Renal cortex interstitium (tissue), 11 donors: ENCODE results near the gene CDHR2. TPM values are rescaled to one million over a fixed set of nuclear protein-coding genes. Genes with fewer than 3 reads are reported as not detected.
A peak's percentile ranks its signal among the peaks of the same experiment; 100 is the strongest.
"Not testable (repeated sequence)": the region's sequence is repeated elsewhere in the genome, so short reads cannot be mapped to it uniquely, and the experiment has no call there.

ENCODE experiments used
- DNase-seq, 11 donors: peaks; one replicate each; pipeline ENCODE4 v3.0.0-alpha.2; 2013; ENCODE audit warnings: low read depth in 9 of 11, low spot score in 4 of 11; ENCODE audit errors: extremely low read depth in 1 of 11
- polyA plus RNA-seq, 3 donors: library from polyadenylated mRNA; unstranded; fragments of 120-200 nt; gene quantifications; one replicate each; pipeline ENCODE4 v1.2.1, GENCODE V29; 2013; ENCODE audit not compliant: insufficient read length in 3 of 3

Gene CDHR2
- polyA plus RNA-seq, 3 donors = 21.5 to 25.8 (median 24.4) TPM

DNA sequence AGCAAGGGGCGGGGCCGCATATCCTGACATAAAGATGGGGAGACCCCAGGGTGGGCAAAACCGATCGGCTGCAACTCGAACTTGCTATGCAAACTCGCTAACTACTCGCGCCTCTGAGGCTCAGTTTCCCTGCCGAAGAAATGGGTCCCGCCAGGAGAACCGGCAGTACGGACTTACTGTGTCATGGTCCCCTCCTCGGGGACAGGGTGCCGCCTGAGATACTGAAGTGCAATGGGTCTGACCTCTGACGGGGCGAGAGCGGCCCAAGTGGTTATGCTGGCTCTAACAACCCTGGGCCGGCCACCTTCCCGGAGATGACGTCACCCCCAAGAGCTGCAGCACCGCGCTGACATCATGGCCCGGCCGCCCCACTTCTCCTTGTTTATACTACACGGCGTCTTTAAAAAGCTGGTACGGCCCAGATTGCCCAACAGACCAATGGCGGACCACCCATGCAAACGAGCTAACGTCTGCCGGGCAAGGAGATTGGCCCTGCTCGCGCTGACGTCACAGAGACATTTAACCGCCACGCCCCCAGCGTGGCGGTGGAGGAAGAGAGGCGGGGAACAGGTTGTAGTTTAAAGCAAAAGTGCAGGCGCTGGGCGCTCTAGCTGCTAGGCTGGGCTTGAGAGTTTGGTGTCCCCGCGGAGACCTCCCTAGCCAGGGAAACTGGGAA lies 11.4 kb upstream of the CDHR2 start:
- peak; percentile 95 to 100 (median 98) for DNase-seq

DNA sequence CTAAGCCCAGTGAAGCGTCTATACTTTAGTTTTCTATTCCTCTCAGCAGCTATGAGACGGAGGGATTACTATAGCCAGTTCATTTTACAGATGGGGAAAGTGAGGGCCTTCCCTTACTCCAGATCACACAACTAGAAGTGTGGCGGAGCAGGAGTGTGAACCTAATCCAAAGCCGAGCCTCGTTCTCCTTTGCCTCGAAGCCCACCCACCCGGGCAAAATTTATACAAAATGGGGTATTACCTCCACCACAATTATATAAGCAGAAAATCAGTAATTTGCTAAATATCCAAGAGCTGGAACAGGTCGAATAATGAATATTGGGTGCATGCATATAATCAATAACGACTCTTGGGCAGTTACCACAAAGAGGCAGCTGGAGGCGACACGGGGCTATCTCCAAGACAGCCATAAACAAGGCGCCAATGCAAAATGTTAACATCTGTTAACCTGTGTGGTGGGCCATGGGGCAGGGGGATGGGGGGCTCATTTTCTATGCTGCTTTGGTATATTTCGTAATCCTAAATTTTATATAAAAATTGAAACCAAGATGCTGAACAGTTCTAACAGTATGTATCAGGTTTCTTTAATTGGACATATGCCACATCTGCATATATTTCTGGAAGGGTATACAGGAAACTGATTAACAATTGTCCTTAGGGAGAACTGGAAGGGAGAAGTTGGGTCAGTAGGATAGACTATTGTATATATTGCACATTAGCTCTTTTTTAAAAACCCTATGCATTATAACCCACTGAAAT lies 10.7 kb upstream of the CDHR2 start:
- no peak for DNase-seq

DNA sequence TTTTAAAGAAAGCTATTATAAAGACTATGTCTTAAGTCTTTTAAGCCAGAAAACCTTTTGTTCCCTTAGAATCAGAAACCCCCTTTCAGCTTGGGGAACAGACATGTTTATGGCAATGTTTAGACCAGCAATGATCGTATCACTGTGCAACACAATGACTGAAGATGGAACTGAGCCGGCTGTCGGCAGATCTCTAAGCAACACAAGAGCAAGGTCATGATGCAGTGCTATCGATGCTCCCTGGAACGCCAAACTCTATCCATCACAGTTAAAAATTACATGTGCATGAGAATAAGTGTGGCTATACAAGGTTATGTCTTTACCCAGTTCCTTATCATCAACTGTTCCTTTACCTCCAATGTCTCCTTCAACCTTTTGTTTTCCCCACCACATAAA lies 10.2 kb upstream of the CDHR2 start:
- DNase-seq = no peak

DNA sequence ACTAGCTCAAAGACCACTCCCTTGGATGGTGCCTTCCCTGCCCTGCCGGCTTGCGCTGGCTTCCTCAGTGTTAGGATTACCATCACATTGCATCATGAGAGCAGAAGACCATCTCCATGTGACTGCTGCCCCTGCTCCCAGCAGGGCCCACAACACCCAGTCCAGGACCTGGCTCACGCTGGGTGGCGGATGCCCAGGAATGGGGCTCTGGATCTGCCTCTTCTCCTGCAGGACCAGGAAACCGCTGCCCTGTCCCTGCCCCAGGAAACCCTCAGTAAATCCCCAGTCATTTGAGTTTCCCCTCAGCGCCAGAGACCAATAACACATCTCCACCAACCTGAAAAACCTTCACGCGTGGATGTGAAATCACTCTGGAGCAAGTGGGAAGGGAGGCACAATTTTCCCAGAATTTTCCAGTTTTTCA lies 8.7 kb upstream of the CDHR2 start:
- DNase-seq = no peak

DNA sequence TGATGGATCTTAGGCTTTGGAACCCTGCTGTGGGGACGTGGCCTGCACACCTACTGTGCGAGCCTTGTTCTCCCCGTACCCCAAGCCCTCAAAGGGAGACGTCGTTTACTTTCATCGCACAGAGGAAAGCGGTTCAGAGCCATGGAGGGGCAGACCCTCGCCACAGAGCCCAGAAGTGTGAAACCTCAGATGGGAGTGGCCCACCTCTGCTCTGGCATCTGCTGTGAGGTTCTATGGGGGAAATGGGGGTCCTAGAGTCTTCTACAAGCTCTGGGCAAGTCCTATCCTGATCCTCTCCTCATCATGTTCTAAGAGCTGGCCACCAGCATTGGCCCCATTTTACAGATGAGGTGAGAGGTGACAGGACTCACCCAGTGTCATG lies 8.2 kb upstream of the CDHR2 start:
- no peak for DNase-seq

DNA sequence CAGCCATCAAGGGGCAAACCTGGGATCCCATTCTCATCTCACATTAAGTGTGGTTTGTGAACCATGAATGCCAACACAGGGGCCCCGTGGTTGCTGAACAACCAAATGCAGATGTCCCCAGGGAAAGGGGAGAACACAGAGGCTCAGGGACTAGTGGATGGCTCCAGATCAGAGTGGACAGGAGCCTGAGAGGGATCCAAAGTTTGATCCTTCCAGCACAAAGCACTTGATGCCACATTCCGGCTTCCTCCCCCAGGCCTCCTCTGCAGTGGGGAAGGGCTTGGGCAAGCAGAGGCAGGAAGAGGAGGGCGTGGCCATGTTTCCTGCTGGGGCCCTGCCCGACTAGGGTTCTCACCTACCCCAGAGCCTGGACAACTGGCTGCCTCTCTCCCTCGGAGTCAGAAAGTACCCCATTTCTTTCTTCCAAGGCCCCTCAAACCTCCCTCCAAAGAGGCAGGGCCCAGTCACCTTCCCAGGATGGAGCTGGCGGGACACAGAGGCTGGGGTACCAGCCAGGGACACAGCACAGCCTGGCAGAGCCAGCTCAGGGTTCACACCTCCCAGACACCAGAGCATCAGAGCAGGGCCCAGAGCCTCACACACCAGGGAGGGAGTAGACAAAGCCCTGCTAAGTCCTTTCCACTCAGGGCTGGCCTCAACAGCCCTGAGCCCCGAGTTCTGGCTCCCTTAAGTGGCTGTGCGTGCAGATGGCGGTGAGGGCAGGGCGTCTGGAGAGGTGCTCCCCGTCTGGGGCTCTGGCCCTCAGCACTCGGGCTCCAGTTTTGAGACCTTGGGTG lies 7.6 kb upstream of the CDHR2 start:
- DNase-seq = no peak

DNA sequence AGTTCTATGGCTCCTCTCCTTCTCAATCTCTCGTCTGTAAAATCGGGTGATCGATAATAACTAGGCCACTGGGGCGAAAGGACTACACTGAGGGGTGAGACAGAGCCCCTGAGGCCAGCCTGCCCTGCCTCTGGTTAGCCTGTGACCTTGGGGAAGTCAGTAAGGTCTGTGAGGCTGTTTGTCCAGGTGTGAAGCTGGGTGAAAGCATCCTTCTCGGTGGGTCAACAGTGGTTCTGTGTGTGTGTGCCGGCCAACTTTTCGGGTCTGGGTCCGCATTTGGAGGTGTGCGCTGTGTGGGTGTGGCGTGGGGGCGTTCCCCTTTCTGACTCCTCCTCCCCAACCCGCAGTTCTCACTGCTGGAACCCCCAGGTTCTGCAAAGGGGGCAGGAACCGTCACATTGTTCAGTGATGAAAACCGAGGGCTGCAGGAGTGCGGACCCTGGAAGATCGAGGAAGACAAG lies 7.0 kb upstream of the CDHR2 start:
- no peak for DNase-seq

DNA sequence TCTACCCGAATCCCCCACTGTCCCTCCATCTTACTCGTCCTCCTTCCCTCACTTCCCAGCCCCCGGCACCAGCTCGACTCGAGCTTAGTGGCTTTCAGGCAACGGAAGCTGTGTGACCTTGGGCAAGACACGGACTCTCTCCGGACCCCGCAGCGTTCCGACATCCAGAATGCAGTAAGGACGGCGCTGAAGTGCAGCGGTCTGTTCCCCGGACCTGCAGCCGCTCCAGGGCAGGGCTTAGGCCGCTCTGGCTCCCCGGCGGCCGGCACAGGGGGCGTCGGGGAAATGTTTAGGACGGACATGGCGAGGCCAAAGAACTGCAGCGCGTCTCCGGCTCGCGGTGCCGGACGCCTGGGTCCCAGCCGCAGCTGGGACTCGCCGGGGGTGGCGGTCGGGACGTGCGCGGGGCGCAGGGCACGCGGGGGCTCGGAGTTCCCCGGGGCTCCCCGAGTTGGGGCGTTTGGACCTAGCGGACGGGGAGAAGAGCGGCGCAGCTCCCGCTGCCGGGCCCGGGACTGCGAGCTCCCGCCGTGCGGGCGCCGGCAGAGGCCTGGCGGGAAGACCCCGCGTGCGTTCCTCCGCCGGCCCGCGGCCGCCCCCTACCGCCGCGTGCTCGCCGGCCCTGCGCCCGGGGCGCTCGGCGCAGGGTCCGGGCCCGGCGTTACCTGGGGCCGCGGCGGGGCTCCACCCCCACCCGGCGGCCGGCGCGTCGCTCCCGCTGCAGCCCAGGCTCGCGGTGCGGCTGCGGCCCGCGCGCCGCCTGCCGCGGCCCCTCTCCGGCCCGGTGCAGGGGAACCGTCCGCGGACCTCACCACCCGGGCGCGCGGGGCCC lies 6.3 kb upstream of the CDHR2 start:
- no peak for DNase-seq

DNA sequence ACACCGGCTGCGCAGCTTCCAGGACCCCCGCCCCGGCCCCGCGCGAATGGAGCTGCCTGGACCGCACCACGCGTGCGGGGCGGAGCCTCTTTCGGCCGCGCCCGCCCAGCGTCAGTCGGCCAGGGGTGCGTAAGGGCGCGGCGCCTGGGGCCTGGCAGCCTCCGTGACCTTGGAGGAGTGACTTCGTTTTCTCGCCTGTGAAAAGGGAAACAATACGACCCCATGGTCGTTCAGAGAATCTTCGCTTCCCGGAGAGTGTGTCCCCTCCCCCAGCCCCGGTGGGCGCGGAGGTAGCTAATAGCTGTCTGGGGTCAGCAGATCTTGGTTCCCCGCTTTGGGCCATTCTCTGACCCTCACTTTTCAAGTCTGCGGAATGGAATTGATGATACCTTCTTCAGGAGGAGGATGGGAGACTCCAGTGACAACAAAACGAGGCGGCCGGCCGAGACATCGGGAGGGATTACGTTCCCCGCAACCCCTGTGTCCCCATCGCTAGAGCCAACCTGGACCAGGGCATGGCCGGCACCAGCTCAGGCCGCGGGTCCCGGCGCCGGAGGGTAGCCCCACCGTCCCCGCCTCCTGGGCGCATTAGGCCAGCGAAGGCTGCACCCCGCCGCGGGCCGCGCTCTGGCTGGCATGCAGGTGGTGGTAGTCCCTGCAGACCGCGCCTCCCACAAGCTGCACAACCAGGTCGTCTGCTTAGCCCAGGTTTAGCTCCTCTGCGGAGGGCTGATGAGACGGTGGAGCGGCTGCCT lies 5.5 kb upstream of the CDHR2 start:
- no peak for DNase-seq

DNA sequence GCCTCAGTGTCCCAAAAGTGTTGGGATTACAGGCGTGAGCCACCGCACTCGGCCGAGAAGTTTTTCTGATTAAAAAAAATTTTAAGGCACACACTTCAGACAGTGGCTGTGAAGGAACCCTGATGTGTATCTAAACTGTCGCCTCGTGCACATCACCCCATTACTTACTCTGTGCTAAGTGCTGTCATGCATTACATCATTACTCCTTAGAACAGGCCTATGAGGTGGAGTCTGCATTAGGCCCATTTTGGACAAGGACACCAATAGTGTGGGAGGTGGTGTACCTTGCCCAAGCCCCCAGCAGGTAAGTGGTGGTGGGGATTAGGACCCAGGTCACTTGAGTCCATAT lies 3.8 kb upstream of the CDHR2 start:
- DNase-seq = no peak

DNA sequence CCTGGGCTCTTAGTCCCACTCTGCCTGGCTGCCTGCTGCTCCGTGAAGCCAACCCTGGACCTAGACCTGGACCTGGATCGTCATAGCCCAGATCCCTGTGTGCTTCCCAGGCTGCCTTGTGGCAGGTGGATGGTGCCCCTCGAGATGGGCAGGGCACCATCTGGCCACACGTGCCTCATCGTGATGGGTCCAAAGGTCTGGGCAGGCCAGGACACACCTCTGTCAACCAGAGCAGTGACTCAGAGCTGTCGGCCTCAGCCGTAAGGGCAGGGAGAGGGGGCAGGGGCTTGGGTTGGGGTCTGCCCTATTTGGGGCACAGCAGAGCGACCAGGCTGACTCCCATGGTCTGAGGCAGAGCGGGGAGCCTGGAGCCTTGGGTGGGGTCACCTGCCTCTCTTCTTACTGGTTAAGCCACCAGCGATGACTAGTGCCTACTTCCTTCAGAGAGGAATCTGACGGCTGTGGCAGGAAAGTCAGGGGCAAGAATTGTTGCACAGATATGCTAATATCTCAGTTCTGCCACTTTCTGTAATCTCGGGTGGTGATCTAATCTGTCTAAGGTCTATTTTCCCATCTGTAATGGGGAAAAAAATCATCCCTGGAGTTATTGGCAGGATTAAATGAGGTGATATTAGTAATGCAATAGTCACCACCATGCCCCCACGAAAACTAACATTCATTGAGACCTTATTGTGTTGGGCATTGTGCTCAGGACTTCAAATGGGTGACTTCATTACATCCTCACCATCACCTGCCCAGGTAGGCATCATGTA lies 3.2 kb upstream of the CDHR2 start:
- no peak for DNase-seq

DNA sequence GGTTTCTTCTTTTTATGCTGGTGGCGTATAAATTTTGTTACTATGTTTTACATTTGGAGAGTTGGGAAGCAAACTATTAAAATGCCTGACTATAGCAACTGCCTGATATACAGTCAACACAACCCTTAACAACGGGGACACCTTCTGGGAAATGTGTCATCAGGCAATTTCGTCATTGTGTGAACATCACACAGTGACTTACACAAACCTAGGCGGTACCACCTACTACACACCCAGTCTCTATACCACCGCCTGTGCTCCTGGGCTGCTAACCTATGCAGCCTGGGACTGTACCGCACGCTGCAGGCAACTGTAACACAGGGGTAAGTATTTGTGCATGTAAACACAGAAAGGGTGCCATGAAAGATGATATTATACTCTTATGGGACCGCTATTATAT lies 1.3 kb upstream of the CDHR2 start:
- no peak for DNase-seq

DNA sequence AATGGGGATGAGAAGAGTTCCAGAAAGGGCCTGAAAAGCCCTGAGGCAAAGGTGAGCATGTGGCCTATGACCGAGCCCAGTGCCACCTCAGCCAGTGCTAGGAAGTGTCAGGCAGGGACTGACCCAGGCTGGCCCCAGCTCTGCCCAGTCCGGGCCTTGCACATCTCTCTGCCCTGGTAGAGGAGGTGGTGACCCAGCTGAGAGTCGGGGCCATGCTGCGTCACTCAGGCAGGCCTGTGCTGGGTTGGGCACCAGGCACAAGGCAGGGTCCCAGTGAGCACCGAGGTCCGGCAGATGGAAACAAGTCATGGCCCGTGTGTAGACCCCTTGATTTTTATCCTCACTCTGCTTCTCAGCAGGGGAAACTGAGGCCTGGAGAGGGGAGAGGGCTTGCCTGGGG lies 729 bp downstream of the CDHR2 start:
- DNase-seq = no peak

DNA sequence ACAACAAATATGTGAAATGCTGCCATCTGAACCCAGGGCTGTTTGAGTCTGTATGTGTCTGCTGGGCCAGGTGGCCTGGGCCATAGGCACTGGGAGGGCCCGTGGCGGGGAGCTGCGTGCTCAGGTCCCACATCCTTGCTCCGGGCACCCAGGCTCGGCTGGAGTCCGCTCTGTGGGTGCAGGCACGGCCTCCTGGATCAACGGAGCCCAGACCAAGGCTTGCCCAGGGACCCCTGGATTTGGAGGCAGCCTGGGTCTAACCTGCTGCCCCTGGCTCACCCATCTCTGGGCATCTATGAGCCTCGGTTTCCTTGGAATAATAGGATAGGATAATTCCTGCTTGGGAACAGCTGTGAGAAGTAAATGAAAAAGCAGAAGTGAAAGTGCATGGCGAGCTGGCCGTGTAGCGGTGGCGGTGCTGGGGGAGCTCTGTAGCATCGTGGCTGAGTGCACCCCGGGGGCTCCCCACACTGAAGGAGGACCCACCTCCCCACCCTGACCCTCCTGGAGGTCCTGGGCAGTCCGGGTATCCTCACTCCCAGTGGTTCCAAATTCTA lies 1.2 kb downstream of the CDHR2 start:
- DNase-seq = no peak

DNA sequence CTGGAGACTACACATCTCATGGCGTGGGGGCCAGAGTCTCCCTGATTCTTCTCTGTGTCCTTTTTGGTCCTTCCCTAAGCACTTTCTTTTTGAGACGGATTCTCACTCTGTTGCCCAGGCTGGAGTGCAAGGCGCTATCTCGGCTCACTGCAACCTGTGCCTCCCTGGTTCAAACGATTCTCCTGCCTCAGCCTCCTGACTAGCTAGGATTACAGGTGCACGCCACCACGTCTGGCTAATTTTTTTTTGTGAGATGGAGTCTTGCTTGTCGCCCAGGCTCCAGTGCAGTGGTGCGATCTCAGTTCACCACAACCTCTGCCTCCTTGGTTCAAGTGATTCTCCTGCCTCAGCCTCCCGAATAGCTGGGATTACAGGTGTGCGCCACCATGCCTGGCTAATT lies 1.8 kb downstream of the CDHR2 start:
- not testable (repeated sequence) for DNase-seq

DNA sequence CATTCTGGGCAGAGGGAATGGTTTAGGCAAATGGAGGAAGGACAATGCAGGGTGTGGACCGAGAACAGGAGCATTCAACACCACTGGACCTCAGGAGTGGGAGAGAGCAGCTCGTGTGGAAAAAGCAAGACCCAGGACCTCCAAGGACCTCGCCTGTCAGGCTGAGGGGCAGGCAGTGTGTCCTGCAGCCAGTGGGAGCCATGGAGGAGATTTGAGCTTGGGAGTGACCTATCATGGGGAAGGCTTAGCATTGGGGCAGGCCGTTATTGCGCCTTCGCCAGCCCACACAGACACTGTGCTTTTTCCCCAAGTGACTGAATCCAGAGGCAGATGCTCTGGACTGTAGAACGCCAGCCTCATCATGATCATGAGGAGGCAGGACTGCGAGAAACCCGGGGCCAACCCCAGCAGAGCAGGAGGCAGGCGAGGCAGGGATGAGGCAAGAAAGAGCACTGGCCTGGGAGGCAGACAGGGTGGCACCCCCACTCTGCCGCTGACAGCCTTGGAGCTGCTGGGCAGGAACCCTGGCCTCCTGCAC lies 3.3 kb downstream of the CDHR2 start:
- no peak for DNase-seq
